K562 (cell line): ENCODE data around the gene RPS2. TPM values are rescaled to one million over a fixed set of nuclear protein-coding genes. Genes with fewer than 3 reads are reported as not detected.

Experiments used
- ATAC-seq: fragments of 200-7000 bp; cut with Tn5 transposase; 3 replicates; pipeline ENCODE4 v1.9.1; 2020; ENCODE audit warnings: moderate library complexity
- BruUV-seq: library from RNA; stranded (reverse); fragments of 400-500 nt; replicated peaks from 2 replicates; lab custom pipeline; 2021; lab: Mats Ljungman, UMichigan
- CTCF ChIA-PET: fragments of 300-600 bp; formaldehyde crosslinking; extraction: SDS; loops from one replicate; lab custom pipeline; 2021; ENCODE audit warnings: low intra/inter-chr PET ratio; lab: Yijun Ruan, JAX
- POLR2A ChIA-PET: fragments of 300-600, 350-650 bp; sonication (Branson Sonifier 250); formaldehyde crosslinking; extraction: SDS; loops from one replicate; lab custom pipeline; 2021; ENCODE audit warnings: antibody characterized with exemption, inconsistent platforms; lab: Yijun Ruan, JAX
- DNase-seq, 4 experiments: peaks; one replicate each; pipeline versions ENCODE4 v3.0.0 to v3.0.0-alpha.2; 2011 to 2018; ENCODE audit warnings: low spot score in 3 of 4, mixed read lengths in 3 of 4; ENCODE audit errors: extremely low read depth in 1 of 4
- FAIRE-seq: peaks from 2 replicates; lab custom pipeline; 2011; peaks lifted over from hg19 to GRCh38; lab: Jason Lieb, UNC
- H2AFZ ChIP-seq: 2 replicates; pipeline ENCODE4 v1.6.0; 2011; ENCODE audit warnings: low read depth, low read length, control low read depth, inconsistent platforms
- H3K27ac ChIP-seq: fragments of 200-600 bp; 3 replicates; pipeline ENCODE4 v1.8.0; 2011; ENCODE audit warnings: low read depth, mild to moderate bottlenecking, control low read depth, inconsistent platforms, low read length, moderate library complexity, mixed read lengths; ENCODE audit errors: extremely low read depth
- H3K27me3 ChIP-seq, 2 experiments: fragments of 300-600 bp in 1 of 2; 2 replicates in 1 of 2; 3 replicates in 1 of 2; pipeline versions ENCODE4 v1.6.0 to v1.8.0; 2011; ENCODE audit warnings: inconsistent platforms in 2 of 2, low read length in 2 of 2, mild to moderate bottlenecking in 1 of 2, mixed read lengths in 1 of 2, moderate library complexity in 1 of 2; ENCODE audit not compliant: control insufficient read depth in 2 of 2, insufficient read depth in 2 of 2
- H3K36me3 ChIP-seq: fragments of 300-600 bp; 3 replicates; pipeline ENCODE4 v1.8.0; 2011; ENCODE audit warnings: mild to moderate bottlenecking, low read length, inconsistent platforms; ENCODE audit not compliant: control insufficient read depth, insufficient read depth
- H3K4me1 ChIP-seq, 2 experiments: fragments of 200-600 bp in 1 of 2; replicated peaks in 1 of 2; 2 replicates in 1 of 2; 3 replicates in 1 of 2; pipeline versions ENCODE4 v1.5.1 to v1.8.0; 2011; ENCODE audit warnings: inconsistent platforms in 2 of 2, low read length in 2 of 2, mild to moderate bottlenecking in 1 of 2, mixed read lengths in 1 of 2, moderate library complexity in 1 of 2; ENCODE audit not compliant: control insufficient read depth in 2 of 2, insufficient read depth in 2 of 2
- H3K4me2 ChIP-seq: 2 replicates; pipeline ENCODE4 v1.6.1; 2011; ENCODE audit warnings: low read length, control low read depth, inconsistent platforms, mixed read lengths; ENCODE audit not compliant: insufficient read depth
- H3K4me3 ChIP-seq: fragments of 200-600 bp; sonication (generic), shearing (Covaris generic); 2 replicates; pipeline ENCODE4 v1.5.1; 2016; ENCODE audit warnings: control low read depth, inconsistent platforms
- H3K79me2 ChIP-seq: fragments of 200-600 bp; 3 replicates; pipeline ENCODE4 v1.8.0; 2011; ENCODE audit warnings: low read length, inconsistent platforms; ENCODE audit not compliant: control insufficient read depth, insufficient read depth
- H3K9ac ChIP-seq, 2 experiments: 2 replicates each; pipeline versions ENCODE4 v1.6.0 to v1.6.1; 2011; ENCODE audit warnings: low read depth in 2 of 2, low read length in 2 of 2, control low read depth in 1 of 2, inconsistent platforms in 1 of 2, mild to moderate bottlenecking in 1 of 2, mixed read lengths in 1 of 2; ENCODE audit not compliant: insufficient read depth in 1 of 2
- H3K9me1 ChIP-seq: one replicate; pipeline ENCODE4 v1.6.0; 2011; ENCODE audit warnings: inconsistent platforms, mild to moderate bottlenecking, low read length, moderate library complexity; ENCODE audit not compliant: control insufficient read depth, insufficient read depth
- H3K9me3 ChIP-seq: replicated peaks from 2 replicates; pipeline ENCODE4 v1.5.1; 2011; ENCODE audit warnings: low read depth, low read length, inconsistent platforms; ENCODE audit not compliant: control insufficient read depth, insufficient read depth
- H4K20me1 ChIP-seq: replicated peaks from 2 replicates; pipeline ENCODE4 v1.6.1; 2011; ENCODE audit warnings: low read length, inconsistent platforms, mixed read lengths; ENCODE audit not compliant: control insufficient read depth, insufficient read depth
- BRD9 ChIP-seq: fragments of 450-650 bp; IDR thresholded peaks from 2 replicates; pipeline ENCODE4 v1.6.1; 2018; ENCODE audit warnings: low read depth; ENCODE audit not compliant: partially characterized antibody
- FOS ChIP-seq: IDR thresholded peaks from 3 replicates; pipeline ENCODE4 v1.6.1; 2011; ENCODE audit not compliant: insufficient read length; ENCODE audit errors: extremely low read depth
- GTF2E2 ChIP-seq: fragments of 200-800 bp; sonication (Bioruptor generic); IDR thresholded peaks from 2 replicates; pipeline ENCODE4 v1.6.1; 2016; ENCODE audit warnings: missing genetic modification characterization, missing compliant biosample characterization
- HDAC1 ChIP-seq, 2 experiments: fragments of 450-650 bp; IDR thresholded peaks; 2 replicates each; pipeline ENCODE4 v1.6.1; 2016 to 2017; ENCODE audit warnings: inconsistent platforms in 1 of 2, mild to moderate bottlenecking in 1 of 2, moderate library complexity in 1 of 2
- KDM5B ChIP-seq: fragments of 200-600 bp; sonication (generic); IDR thresholded peaks from 2 replicates; pipeline ENCODE4 v1.6.1; 2012; ENCODE audit warnings: low read depth, mild to moderate bottlenecking, moderate library complexity, low read length, control low read depth, inconsistent platforms; ENCODE audit not compliant: insufficient replicate concordance
- L3MBTL2 ChIP-seq: fragments of 450-650 bp; IDR thresholded peaks from 2 replicates; pipeline ENCODE4 v1.6.1; 2016; ENCODE audit warnings: mild to moderate bottlenecking, moderate library complexity
- MLX ChIP-seq, 2 experiments: fragments of 450-650 bp in 1 of 2; sonication (generic) in 1 of 2; formaldehyde crosslinking; conservative IDR thresholded peaks; 2 replicates each; pipeline versions ENCODE4 v1.4.0 to v1.8.1; 2020 to 2022; ENCODE audit warnings: mild to moderate bottlenecking in 1 of 2, missing genetic modification reagents in 1 of 2
- MNT ChIP-seq, 2 experiments: fragments of 450-650 bp; conservative IDR thresholded peaks; 2 replicates each; pipeline ENCODE4 v1.6.1; 2017; ENCODE audit warnings: mild to moderate bottlenecking in 2 of 2, moderate library complexity in 2 of 2
- NFIC ChIP-seq: fragments of 450-650 bp; IDR thresholded peaks from 2 replicates; pipeline ENCODE4 v1.6.1; 2017; ENCODE audit warnings: mild to moderate bottlenecking, inconsistent platforms
- PHF8 ChIP-seq: fragments of 200-600 bp; sonication (generic); IDR thresholded peaks from 2 replicates; pipeline ENCODE4 v1.6.1; 2012; ENCODE audit warnings: mixed run types, mild to moderate bottlenecking, inconsistent platforms, low read length, moderate library complexity, borderline replicate concordance
- RB1 ChIP-seq: fragments of 450-650 bp; IDR thresholded peaks from 2 replicates; pipeline ENCODE4 v1.6.1; 2017; ENCODE audit warnings: low read depth, mild to moderate bottlenecking
- SUPT5H ChIP-seq: fragments of 450-650 bp; IDR thresholded peaks from 2 replicates; pipeline ENCODE4 v1.6.1; 2016
- TAF7 ChIP-seq: fragments of 450-650 bp; IDR thresholded peaks from 2 replicates; pipeline ENCODE4 v1.6.1; 2016; ENCODE audit warnings: missing genetic modification characterization, missing compliant biosample characterization
- USF1 ChIP-seq: sonication (generic); formaldehyde crosslinking; IDR thresholded peaks from 2 replicates; pipeline ENCODE4 v1.9.0; 2022; ENCODE audit warnings: mild to moderate bottlenecking, missing genetic modification reagents
- ZNF253 ChIP-seq: fragments of 250-450 bp; sonication (Bioruptor Pico); conservative IDR thresholded peaks from 2 replicates; pipeline ENCODE4 v1.6.1; 2021; ENCODE audit warnings: mild to moderate bottlenecking
- ZNF431 ChIP-seq: sonication (generic); formaldehyde crosslinking; IDR thresholded peaks from 2 replicates; pipeline ENCODE4 v1.8.0; 2022; ENCODE audit warnings: mild to moderate bottlenecking, missing genetic modification reagents
- ZNF561 ChIP-seq: fragments of 450-650 bp; formaldehyde crosslinking; conservative IDR thresholded peaks from 2 replicates; pipeline ENCODE4 v1.4.0; 2020; ENCODE audit warnings: mild to moderate bottlenecking, moderate library complexity
- WGBS: fragments of 100-300 bp; shearing (Covaris generic); methylation state at CpG from one replicate; pipeline ENCODE4 v1.1.6; 2016; ENCODE audit warnings: low coverage, mixed read lengths; ENCODE audit not compliant: insufficient coverage; ENCODE audit errors: missing lambda C conversion rate; 5-methylcytosine and 5-hydroxymethylcytosine counted together
- in situ Hi-C: fragments of 300-500 bp; cut with MboI; formaldehyde crosslinking; loops from 4 replicates; pipeline ENCODE4 v1.15.0; 2018; ENCODE audit warnings: inconsistent platforms, mixed read lengths
- intact Hi-C: fragments of 100-400 bp; cut with micrococcal nuclease; formaldehyde crosslinking; loops from 2 replicates; pipeline ENCODE4 v1.14.2; 2022
- polyA plus RNA-seq, 8 experiments: library from polyadenylated mRNA; depleted of rRNA in 4 of 8; stranded (reverse) in 5 of 8; unstranded in 3 of 8; fragments of >200 nt; fragmentation: Nextera tagmentation in 2 of 8; fragmentation: Illumina TruSeq in 1 of 8; extraction: Ambion mirVana in 2 of 8; extraction: Trizol in 1 of 8; gene quantifications; 2 replicates each; pipeline versions ENCODE4 v1.2.1 to v1.2.3, GENCODE V29; 2011 to 2014; ENCODE audit warnings: inconsistent platforms in 1 of 8, missing spikeins in 1 of 8
- total RNA-seq, 7 experiments: library from RNA; depleted of rRNA in 6 of 7; stranded (reverse); fragments of >200 nt in 6 of 7; fragmentation: Illumina TruSeq in 2 of 7; extraction: Trizol in 2 of 7; gene quantifications; 2 replicates each; pipeline versions ENCODE4 v1.2.1 to v1.2.3, GENCODE V29; 2011 to 2021; ENCODE audit warnings: low replicate concordance in 1 of 7

Gene RPS2
- total and polyA plus RNA-seq, 9 of the 15 experiments (the other 6 are each of a cell fraction or from before 2014, with no cell fraction given) = 834 to 4,794 (median 3,793) TPM

GRCh38 chr16:1942810-1943726, 21.6 kb downstream of the RPS2 start, which contains the start of gene MSRB1:
TSS of gene MSRB1 (minus strand) at chr16:1943199. CDS start at chr16:1943156, 43 bp downstream.
- H3K4me3 ChIP-seq = peak within 1 kb of the TSS; percentile 78
- BruUV-seq = no TSS peak
- DNase-seq (peak; percentile 99 to 100 (median 100)), FAIRE-seq (peak; percentile 88), ATAC-seq (peak; percentile 95)
- H3K9me3 ChIP-seq = no peaks in the 10 kb centered on the region
- WGBS = 2% methylated on average over 33 of the region's 77 CpGs
- H2AFZ ChIP-seq = peak within 1 kb of the TSS; percentile 91
- intact Hi-C loops (loop anchor here (2.0 kb wide), 1 partner anchor 22 kb away; the partner anchor contains the start of gene RPS2), in situ Hi-C loops (no loop called here)
- H3K36me3 ChIP-seq = peaks cover 28% of the 10 kb centered on the region; the same call in 2 of the 3 replicates
- peak within 1 kb of the TSS; percentile 84 for H3K4me2 ChIP-seq
- no peaks in the 10 kb centered on the region for H3K27me3 ChIP-seq
- peaks cover 7% of the 10 kb centered on the region for H4K20me1 ChIP-seq
- H3K27ac ChIP-seq = peak within 1 kb of the TSS; percentile 51
- CTCF ChIA-PET = interaction anchor here (0.7 kb wide), 1 partner anchor 130 kb away, joined by 5 read pairs; no protein-coding TSS in a partner anchor
- peaks cover 20% of the 10 kb centered on the region for H3K79me2 ChIP-seq
- POLR2A ChIA-PET = interaction anchor here (0.6 to 2.3 kb wide), 11 partner anchors 10 to 212 kb away, joined by 3 to 28 read pairs (median 4); partner anchors contain the start of genes EME2, MRPS34, RPS2 and TRAF7
- H3K9ac ChIP-seq = peak within 1 kb of the TSS; percentile 63 to 91
- peaks cover 29 to 76% of the 10 kb centered on the region in 2 experiments for H3K4me1 ChIP-seq
- peaks cover 8% of the 10 kb centered on the region for H3K9me1 ChIP-seq
- peak; percentile 62; the same call in 1 of the 2 replicates for TF ChIP-seq ZNF431 (CRISPR knock-in tag)
- peak; percentile 19 for TF ChIP-seq BRD9
- no peak for TF ChIP-seq USF1 (CRISPR knock-in tag)
- TF ChIP-seq L3MBTL2 = peak; percentile 81
- TF ChIP-seq RB1 = peak; percentile 26
- TF ChIP-seq GTF2E2 (tag) = no peak
- peak in 1 of 2 experiments; percentile 42; a peak in 2 of 4 replicates for TF ChIP-seq HDAC1 (IDR thresholded peaks at IDR 0.05)
- TF ChIP-seq ZNF253 (CRISPR knock-in tag) = no peak
- TF ChIP-seq MLX (CRISPR knock-in tag; conservative IDR thresholded peaks at IDR 0.05) = 0 out of 4 replicates have a peak, but pooled peaks of 1 of the 2 experiments have one; percentile 79
- peak; percentile 41 for TF ChIP-seq FOS
- TF ChIP-seq SUPT5H = peak; percentile 80
- peak; percentile 60; the same call in 1 of the 2 replicates for TF ChIP-seq TAF7
- TF ChIP-seq KDM5B = peak; percentile 83
- TF ChIP-seq NFIC = peak; percentile 49; the same call in 1 of the 2 replicates
- peak; percentile 73; the same call in 1 of the 2 replicates for TF ChIP-seq PHF8
- peak; percentile 24 to 43; a peak in 3 of 4 replicates for TF ChIP-seq MNT (conservative IDR thresholded peaks at IDR 0.05)
- TF ChIP-seq ZNF561 (CRISPR knock-in tag) = 0 out of 2 replicates have a peak, but pooled peaks have one; percentile 26
